Vagina (tissue), 2 donors: ENCODE data around the gene GPC5.

Experiments used
- CTCF ChIP-seq, 3 experiments: fragments of 450-650 bp in 2 of 3; fragments of 200-600 bp in 1 of 3; sonication (generic) in 1 of 3; IDR thresholded peaks; one replicate each; pipeline ENCODE4 v1.5.1; 2017 to 2019; ENCODE audit warnings: antibody characterized with exemption in 3 of 3, mild to moderate bottlenecking in 2 of 3, moderate library complexity in 2 of 3
- POLR2A ChIP-seq, 2 donors: fragments of 450-650 bp; IDR thresholded peaks; one replicate each; pipeline ENCODE4 v1.6.1; 2017; ENCODE audit warnings: antibody characterized with exemption in 2 of 2, mild to moderate bottlenecking in 2 of 2, moderate library complexity in 2 of 2

- no peak for TF ChIP-seq CTCF (IDR thresholded peaks at IDR 0.05)
- TF ChIP-seq POLR2A (IDR thresholded peaks at IDR 0.05), result no peak
These were observed 723.9 kb downstream of the GPC5 start for GRCh38 chr13:92122186-92122853.
